Prostate gland (tissue), 2 donors: ENCODE results near the gene CRIP3.

Source experiments
- CTCF ChIP-seq, 4 experiments: fragments of 200-600 bp in 2 of 4; fragments of 450-650 bp in 2 of 4; sonication (generic) in 2 of 4; IDR thresholded peaks; 1 replicate in 3 of 4; 2 replicates in 1 of 4; pipeline ENCODE4 v1.5.1; 2016 to 2019; ENCODE audit warnings: antibody characterized with exemption in 4 of 4, mild to moderate bottlenecking in 2 of 4, moderate library complexity in 2 of 4
- POLR2A ChIP-seq: fragments of 450-650 bp; IDR thresholded peaks from one replicate; pipeline ENCODE4 v1.6.1; 2016; ENCODE audit warnings: antibody characterized with exemption, mild to moderate bottlenecking
- POLR2AphosphoS5 ChIP-seq: sonication (generic); formaldehyde crosslinking; IDR thresholded peaks from one replicate; pipeline ENCODE4 v1.6.1; 2017; ENCODE audit warnings: antibody characterized with exemption

DNA sequence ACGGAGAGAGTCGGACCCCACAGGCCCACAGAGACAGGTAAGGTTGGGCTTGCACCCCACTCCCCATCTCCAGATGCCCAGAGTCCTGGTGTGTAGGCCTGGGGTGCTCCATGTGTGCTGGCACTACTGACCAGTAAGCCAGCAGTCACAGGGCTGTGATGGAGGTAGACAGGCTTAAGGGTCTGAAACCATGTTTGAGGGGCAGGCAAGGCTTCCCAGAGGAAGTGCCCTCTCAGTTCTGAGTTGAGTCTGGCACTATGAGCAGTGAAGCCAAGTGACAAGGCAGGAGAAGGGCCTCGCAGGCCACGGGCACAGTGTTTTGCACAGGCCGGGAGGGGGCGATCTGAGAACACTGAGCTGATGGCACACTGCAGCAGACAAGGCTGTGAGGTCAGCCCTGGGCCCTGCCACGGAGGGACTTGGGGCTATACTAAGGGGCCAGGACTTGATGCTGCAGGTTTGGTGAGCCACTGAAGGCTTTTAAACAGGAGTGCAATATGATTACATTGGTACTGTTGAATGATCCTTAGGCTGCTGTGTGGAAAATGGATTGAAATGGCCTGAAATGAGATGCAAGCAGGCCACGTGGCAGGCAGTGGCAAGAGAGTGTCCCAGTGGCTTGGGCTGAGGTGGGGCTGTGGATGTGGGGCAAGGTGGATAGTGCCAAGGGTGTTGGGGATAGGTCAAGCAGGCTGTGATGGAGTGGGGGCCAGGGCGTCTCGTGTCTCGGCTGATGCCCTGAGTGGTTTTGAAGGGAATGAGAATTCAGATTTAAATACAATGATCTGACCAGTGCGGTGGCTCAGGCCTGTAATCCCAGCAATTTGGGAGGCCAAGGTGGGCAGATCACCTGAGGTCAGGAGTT, 45.1 kb downstream of the CRIP3 start:
- TF ChIP-seq CTCF (IDR thresholded peaks at IDR 0.05), result peak in 3 of 4 experiments; percentile 55 to 82 (median 73)
- TF ChIP-seq POLR2A, result no peak
- TF ChIP-seq POLR2AphosphoS5, result no peak
